Smooth muscle cell (in vitro differentiated cells): ENCODE measurements around the gene SERPINB4. TPM values are rescaled to one million over a fixed set of nuclear protein-coding genes. Genes with fewer than 3 reads are reported as not detected.

Experiments
- DNase-seq: peaks from one replicate; lab custom pipeline; 2025; ENCODE audit not compliant: unreplicated experiment; lab: John Stamatoyannopoulos, UW
- H2AFZ ChIP-seq: fragments of 200-600 bp; sonication (generic); 2 replicates; pipeline ENCODE4 v1.6.0; 2016; ENCODE audit warnings: antibody characterized with exemption, low read depth, mild to moderate bottlenecking
- H3F3A ChIP-seq: fragments of 200-600 bp; sonication (generic); 2 replicates; pipeline ENCODE4 v1.6.0; 2017; ENCODE audit warnings: antibody characterized with exemption, low read depth
- H3K27ac ChIP-seq: fragments of 200-600 bp; sonication (generic); 2 replicates; pipeline ENCODE4 v1.5.1; 2016; ENCODE audit warnings: low read depth, mild to moderate bottlenecking
- H3K27me3 ChIP-seq: fragments of 200-600 bp; sonication (generic); 2 replicates; pipeline ENCODE4 v1.6.1; 2016; ENCODE audit warnings: low read depth, mild to moderate bottlenecking
- H3K36me3 ChIP-seq: fragments of 200-600 bp; sonication (generic); 2 replicates; pipeline ENCODE4 v1.5.1; 2016; ENCODE audit warnings: low read depth
- H3K4me1 ChIP-seq: fragments of 200-600 bp; sonication (generic); 2 replicates; pipeline ENCODE4 v1.5.1; 2016; ENCODE audit warnings: low read depth
- H3K4me2 ChIP-seq: fragments of 200-600 bp; sonication (generic); 2 replicates; pipeline ENCODE4 v1.6.0; 2016; ENCODE audit warnings: mild to moderate bottlenecking
- H3K4me3 ChIP-seq: fragments of 200-600 bp; sonication (generic); 2 replicates; pipeline ENCODE4 v1.5.1; 2016; ENCODE audit warnings: mild to moderate bottlenecking
- H3K79me2 ChIP-seq: fragments of 200-600 bp; sonication (generic); 2 replicates; pipeline ENCODE4 v1.6.0; 2016; ENCODE audit warnings: low read depth, mild to moderate bottlenecking
- H3K9ac ChIP-seq: fragments of 200-600 bp; sonication (generic); 2 replicates; pipeline ENCODE4 v1.6.0; 2016; ENCODE audit warnings: low read depth
- H3K9me3 ChIP-seq: fragments of 200-600 bp; sonication (generic); replicated peaks from 2 replicates; pipeline ENCODE4 v1.5.1; 2016; ENCODE audit warnings: low read depth
- H4K20me1 ChIP-seq: fragments of 200-600 bp; sonication (generic); 2 replicates; pipeline ENCODE4 v1.6.0; 2016; ENCODE audit warnings: low read depth
- CTCF ChIP-seq: fragments of 200-600 bp; sonication (generic); IDR thresholded peaks from 2 replicates; pipeline ENCODE4 v1.5.1; 2017; ENCODE audit warnings: borderline replicate concordance, mild to moderate bottlenecking, antibody characterized with exemption; ENCODE audit not compliant: insufficient read depth, poor library complexity, severe bottlenecking
- WGBS: methylation state at CpG from one replicate; pipeline ENCODE4 v1.1.7; 2016; ENCODE audit warnings: low lambda C conversion rate; 5-methylcytosine and 5-hydroxymethylcytosine counted together
- polyA plus RNA-seq: library from polyadenylated mRNA; unstranded; fragments of >200 nt; fragmentation: Nextera tagmentation; extraction: Ambion mirVana; gene quantifications from 2 replicates; pipeline ENCODE4 v1.2.1, GENCODE V29; 2016
- total RNA-seq: library from RNA; depleted of rRNA; stranded (reverse); fragments of >200 nt; gene quantifications from 2 replicates; pipeline ENCODE4 v1.2.3, GENCODE V29; 2014

Gene SERPINB4
- total and polyA plus RNA-seq, 2 experiments from 2014 or later, result 1.7 to 11.1 TPM

GRCh38 chr18:63683890-63684289 is 39.8 kb upstream of the SERPINB4 start:
- TF ChIP-seq CTCF, result no peak
- peaks cover 10% of the 10 kb centered on the region for H3K4me1 ChIP-seq
- no peak overlapping the region for H2AFZ ChIP-seq
- DNase-seq, result no peak
- H3K9me3 ChIP-seq, result no peaks in the 10 kb centered on the region
- no peak overlapping the region for H3K9ac ChIP-seq
- no peaks in the 10 kb centered on the region for H4K20me1 ChIP-seq
- H3K4me3 ChIP-seq, result no peak overlapping the region
- H3K27ac ChIP-seq, result no peak overlapping the region
- no peak overlapping the region for H3K4me2 ChIP-seq
- no peaks in the 10 kb centered on the region for H3K27me3 ChIP-seq
- H3K79me2 ChIP-seq, result no peaks in the 10 kb centered on the region
- WGBS, result 62% methylated on average over 5 of the region's 5 CpGs
- H3K36me3 ChIP-seq, result no peaks in the 10 kb centered on the region
- H3F3A ChIP-seq, result no peaks in the 10 kb centered on the region

- Histone ChIP-seq H3F3A (no peaks in the 10 kb centered on the region), H3K36me3 (no peaks in the 10 kb centered on the region), H3K79me2 (no peaks in the 10 kb centered on the region), H4K20me1 (no peaks in the 10 kb centered on the region), H3K9me3 (no peaks in the 10 kb centered on the region), H3K4me2 (peak overlapping the region; percentile 58), H3K4me1 (peaks cover 10% of the 10 kb centered on the region), H3K27me3 (no peaks in the 10 kb centered on the region), H3K27ac (peak overlapping the region; percentile 90), H3K9ac (peak overlapping the region; percentile 47), H3K4me3 (no peak overlapping the region), H2AFZ (peak overlapping the region; percentile 65)
- TF ChIP-seq CTCF, result no peak
- no peak for DNase-seq
- WGBS, result 22% methylated on average over 2 of the region's 2 CpGs
Measured at GRCh38 chr18:63683152-63683551, 39.1 kb upstream of the SERPINB4 start.

- 96% methylated on average over 2 of the region's 2 CpGs for WGBS
- H2AFZ ChIP-seq, result no peak overlapping the region
- DNase-seq, result no peak
Measured at GRCh38 chr18:63681449-63682340, 37.6 kb upstream of the SERPINB4 start.

More at GRCh38 chr18:63681449-63682340, 37.6 kb upstream of the SERPINB4 start:
- Histone ChIP-seq H3K4me3 (no peak overlapping the region), H3K79me2 (no peaks in the 10 kb centered on the region), H4K20me1 (no peaks in the 10 kb centered on the region), H3K4me1 (peaks cover 10% of the 10 kb centered on the region), H3K36me3 (no peaks in the 10 kb centered on the region), H3K27ac (no peak overlapping the region), H3F3A (no peaks in the 10 kb centered on the region), H3K9me3 (no peaks in the 10 kb centered on the region), H3K9ac (no peak overlapping the region), H3K4me2 (no peak overlapping the region), H3K27me3 (no peaks in the 10 kb centered on the region)
- no peak for TF ChIP-seq CTCF
